ENCODE measurements around the gene S1PR5. TPM values are rescaled to one million over a fixed set of nuclear protein-coding genes. Genes with fewer than 3 reads are reported as not detected.
"Not testable (repeated sequence)": the region's sequence is repeated elsewhere in the genome, so short reads cannot be mapped to it uniquely, and the experiment has no call there.

The S1PR5 gene
- total RNA-seq, 4 donors from 2014 or later: 1.8 to 2.6 TPM; not detected in 2

- no peak for DNase-seq
- no peaks in the 10 kb centered on the region for H3K27me3 ChIP-seq
- intact Hi-C loops (cut with DNase I; ENCODE audit: low total_unique reads): no loop called here
- H3K9me3 ChIP-seq: no peaks in the 10 kb centered on the region
- H3K4me1 ChIP-seq: no peaks in the 10 kb centered on the region
- no peak overlapping the region for H3K27ac ChIP-seq
- no peak for TF ChIP-seq POLR2A (IDR thresholded peaks at IDR 0.05)
- no peak for TF ChIP-seq CTCF (IDR thresholded peaks at IDR 0.05)
- H3K36me3 ChIP-seq: no peaks in the 10 kb centered on the region
- H3K4me3 ChIP-seq: no peak overlapping the region
These were observed 20.4 kb upstream of the S1PR5 start for GRCh38 chr19:10537668-10538067.

GRCh38 chr19:10535613-10536012, 18.4 kb upstream of the S1PR5 start:
- Histone ChIP-seq H3K27me3 (no peaks in the 10 kb centered on the region), H3K27ac (no peak overlapping the region), H3K9me3 (no peaks in the 10 kb centered on the region), H3K36me3 (no peaks in the 10 kb centered on the region), H3K4me3 (no peak overlapping the region), H3K4me1 (no peaks in the 10 kb centered on the region)
- no peak for DNase-seq
- no peak for TF ChIP-seq CTCF (IDR thresholded peaks at IDR 0.05)
- no peak for TF ChIP-seq POLR2A (IDR thresholded peaks at IDR 0.05)
- intact Hi-C loops (cut with DNase I; ENCODE audit: low total_unique reads): no loop called here

GRCh38 chr19:10533646-10534386, 16.6 kb upstream of the S1PR5 start:
- no peak for TF ChIP-seq POLR2A (IDR thresholded peaks at IDR 0.05)
- no peak for TF ChIP-seq CTCF (IDR thresholded peaks at IDR 0.05)
- no peaks in the 10 kb centered on the region for H3K36me3 ChIP-seq
- DNase-seq: no peak
- no peaks in the 10 kb centered on the region for H3K9me3 ChIP-seq
- no peak overlapping the region for H3K27ac ChIP-seq
- intact Hi-C loops (cut with DNase I; ENCODE audit: low total_unique reads): no loop called here
- no peaks in the 10 kb centered on the region for H3K4me1 ChIP-seq
- H3K27me3 ChIP-seq: no peaks in the 10 kb centered on the region
- no peak overlapping the region for H3K4me3 ChIP-seq

- H3K27ac ChIP-seq: no peak overlapping the region
- intact Hi-C loops (cut with DNase I; ENCODE audit: low total_unique reads): no loop called here
- H3K36me3 ChIP-seq: no peaks in the 10 kb centered on the region
- no peak overlapping the region for H3K4me3 ChIP-seq
- DNase-seq: no peak
- H3K27me3 ChIP-seq: no peaks in the 10 kb centered on the region
- H3K4me1 ChIP-seq: no peaks in the 10 kb centered on the region
- TF ChIP-seq CTCF (IDR thresholded peaks at IDR 0.05): no peak
- no peak for TF ChIP-seq POLR2A (IDR thresholded peaks at IDR 0.05)
- no peaks in the 10 kb centered on the region for H3K9me3 ChIP-seq
These were observed 15.2 kb upstream of the S1PR5 start for GRCh38 chr19:10532457-10532856.

- H3K9me3 ChIP-seq; H3K36me3 ChIP-seq; H3K4me3 ChIP-seq; H3K27ac ChIP-seq; H3K27me3 ChIP-seq; DNase-seq; H3K4me1 ChIP-seq; intact Hi-C loops (cut with DNase I; ENCODE audit: low total_unique reads): not testable (repeated sequence)
These were observed 9.6 kb upstream of the S1PR5 start for GRCh38 chr19:10526887-10527286.

GRCh38 chr19:10525636-10526035, 8.4 kb upstream of the S1PR5 start:
- Histone ChIP-seq H3K9me3 (no peaks in the 10 kb centered on the region), H3K4me1 (no peaks in the 10 kb centered on the region), H3K27me3 (no peaks in the 10 kb centered on the region), H3K4me3 (no peak overlapping the region), H3K27ac (no peak overlapping the region), H3K36me3 (no peaks in the 10 kb centered on the region)
- no peak for DNase-seq
- no peak for TF ChIP-seq CTCF (IDR thresholded peaks at IDR 0.05)
- no peak for TF ChIP-seq POLR2A (IDR thresholded peaks at IDR 0.05)
- intact Hi-C loops (cut with DNase I; ENCODE audit: low total_unique reads): no loop called here

All from uterus (tissue), 4 donors.